GM19035 (cell line): ENCODE results near the gene USP35.
"Not testable (repeated sequence)": the region's sequence is repeated elsewhere in the genome, so short reads cannot be mapped to it uniquely, and the experiment has no call there.

Source experiments
- ATAC-seq: cut with Tn5 transposase; IDR thresholded peaks from one replicate; pipeline ENCODE4 v1.9.1; 2021; ENCODE audit not compliant: unreplicated experiment

The USP35 gene

GRCh38 chr11:78228467-78228866 lies 39.7 kb downstream of the USP35 start:
- ATAC-seq: peak; percentile 57

- ATAC-seq: no peak
Observed at GRCh38 chr11:78229106-78229505, 40.4 kb downstream of the USP35 start.

GRCh38 chr11:78230161-78230877 lies 41.6 kb downstream of the USP35 start:
- no peak for ATAC-seq

- ATAC-seq: no peak
Observed at GRCh38 chr11:78231962-78232501, 43.3 kb downstream of the USP35 start.

- ATAC-seq: not testable (repeated sequence)
Observed at GRCh38 chr11:78233046-78233445, 44.3 kb downstream of the USP35 start.

GRCh38 chr11:78234006-78234405 lies 45.3 kb downstream of the USP35 start:
- no peak for ATAC-seq

- ATAC-seq: no peak
Observed at GRCh38 chr11:78237293-78238046, 48.8 kb downstream of the USP35 start.

- no peak for ATAC-seq
Observed at GRCh38 chr11:78239781-78240180, 51.1 kb downstream of the USP35 start.

GRCh38 chr11:78241475-78241874 lies 52.8 kb downstream of the USP35 start:
- ATAC-seq: no peak

- ATAC-seq: no peak
Observed at GRCh38 chr11:78244080-78244479, 55.4 kb downstream of the USP35 start.

- ATAC-seq: no peak
Observed at GRCh38 chr11:78244546-78245255, 56.0 kb downstream of the USP35 start.

GRCh38 chr11:78248191-78248590 lies 59.5 kb downstream of the USP35 start:
- no peak for ATAC-seq

GRCh38 chr11:78248903-78249302 lies 60.2 kb downstream of the USP35 start:
- ATAC-seq: no peak

- ATAC-seq: no peak
Observed at GRCh38 chr11:78250099-78250498, 61.4 kb downstream of the USP35 start.

- no peak for ATAC-seq
Observed at GRCh38 chr11:78251083-78251775, 62.5 kb downstream of the USP35 start.

- ATAC-seq: no peak
Observed at GRCh38 chr11:78253797-78254196, 65.1 kb downstream of the USP35 start.

- ATAC-seq: no peak
Observed at GRCh38 chr11:78254268-78254667, 65.5 kb downstream of the USP35 start.

GRCh38 chr11:78255919-78256318 lies 67.2 kb downstream of the USP35 start:
- no peak for ATAC-seq

GRCh38 chr11:78256962-78257361 lies 68.2 kb downstream of the USP35 start:
- ATAC-seq: no peak

GRCh38 chr11:78257654-78258053 lies 68.9 kb downstream of the USP35 start:
- ATAC-seq: no peak
